PC-3 (cell line): ENCODE measurements around the gene TIAM1. TPM values are rescaled to one million over a fixed set of nuclear protein-coding genes. Genes with fewer than 3 reads are reported as not detected.

Source experiments
- ATAC-seq: fragments of 200-7000 bp; cut with Tn5 transposase; 2 replicates; pipeline ENCODE4 v1.9.1; 2020; ENCODE audit warnings: mild to moderate bottlenecking, moderate library complexity
- BruUV-seq: library from RNA; stranded (reverse); fragments of 400-500 nt; replicated peaks from 2 replicates; lab custom pipeline; 2021; lab: Mats Ljungman, UMichigan
- CTCF ChIA-PET: fragments of 300-600 bp; sonication (Branson Sonifier 250); formaldehyde crosslinking; loops from one replicate; lab custom pipeline; 2022; ENCODE audit warnings: antibody characterized with exemption; lab: Charles Lee
- POLR2A ChIA-PET: fragments of 300-600 bp; sonication (Branson Sonifier 250); formaldehyde crosslinking; loops from one replicate; lab custom pipeline; 2022; ENCODE audit warnings: antibody characterized with exemption; ENCODE audit not compliant: unreplicated experiment; lab: Charles Lee
- DNase-seq: peaks from one replicate; pipeline ENCODE4 v3.0.0-alpha.2; 2015
- H2AFZ ChIP-seq: fragments of 300-600 bp; sonication (generic); 2 replicates; pipeline ENCODE4 v1.6.0; 2016; ENCODE audit warnings: antibody characterized with exemption, low read length
- H3F3A ChIP-seq: fragments of 300-600 bp; sonication (generic); one replicate; pipeline ENCODE4 v1.6.0; 2017; ENCODE audit warnings: antibody characterized with exemption, low read length, control low read depth, mild to moderate bottlenecking; ENCODE audit not compliant: unreplicated experiment
- H3K27ac ChIP-seq: fragments of 300-600 bp; sonication (generic); 2 replicates; pipeline ENCODE4 v1.5.1; 2016; ENCODE audit warnings: mild to moderate bottlenecking, low read length
- H3K27me3 ChIP-seq: fragments of 300-600 bp; sonication (generic); 2 replicates; pipeline ENCODE4 v1.6.1; 2016; ENCODE audit warnings: low read length, mixed read lengths
- H3K36me3 ChIP-seq: fragments of 300-600 bp; sonication (generic); 2 replicates; pipeline ENCODE4 v1.6.1; 2016; ENCODE audit warnings: low read depth, mixed run types, low read length, mixed read lengths
- H3K4me1 ChIP-seq: fragments of 300-600 bp; sonication (generic); 2 replicates; pipeline ENCODE4 v1.5.1; 2016; ENCODE audit warnings: low read length; ENCODE audit not compliant: insufficient read depth
- H3K4me2 ChIP-seq: fragments of 300-600 bp; sonication (generic); 2 replicates; pipeline ENCODE4 v1.6.0; 2016; ENCODE audit warnings: low read length
- H3K4me3 ChIP-seq: fragments of 300-600 bp; sonication (generic); 2 replicates; pipeline ENCODE4 v1.5.1; 2016; ENCODE audit warnings: mild to moderate bottlenecking, low read length, mixed read lengths
- H3K79me2 ChIP-seq: fragments of 300-600 bp; sonication (generic); 2 replicates; pipeline ENCODE4 v1.6.1; 2017; ENCODE audit warnings: low read length, mixed read lengths
- H3K9ac ChIP-seq: fragments of 300-600 bp; sonication (generic); 2 replicates; pipeline ENCODE4 v1.6.0; 2016; ENCODE audit warnings: mild to moderate bottlenecking, low read length
- H3K9me2 ChIP-seq: fragments of 300-600 bp; sonication (generic); replicated peaks from 2 replicates; pipeline ENCODE4 v1.6.1; 2016; ENCODE audit warnings: mixed run types, low read length, mixed read lengths
- H3K9me3 ChIP-seq: fragments of 300-600 bp; sonication (generic); 2 replicates; pipeline ENCODE4 v1.6.1; 2016; ENCODE audit warnings: low read length, mixed read lengths
- H4K20me1 ChIP-seq: fragments of 300-600 bp; sonication (generic); 2 replicates; pipeline ENCODE4 v1.6.1; 2016; ENCODE audit warnings: low read length, mixed read lengths
- EZH2 ChIP-seq: fragments of 300-600 bp; sonication (generic); IDR thresholded peaks from one replicate; pipeline ENCODE4 v1.6.1; 2017; ENCODE audit warnings: antibody characterized with exemption, mild to moderate bottlenecking, low read length; ENCODE audit not compliant: unreplicated experiment
- EZH2phosphoT487 ChIP-seq: fragments of 300-600 bp; sonication (generic); IDR thresholded peaks from 2 replicates; pipeline ENCODE4 v1.6.1; 2018; ENCODE audit warnings: mild to moderate bottlenecking, antibody characterized with exemption, low read length, borderline replicate concordance
- intact Hi-C: fragments of 100-400 bp; cut with micrococcal nuclease; formaldehyde crosslinking; loops from 2 replicates; pipeline ENCODE4 v1.9.0; 2023
- total RNA-seq: library from RNA; depleted of rRNA; stranded (reverse); fragments of >200 nt; gene quantifications from 2 replicates; pipeline ENCODE4 v1.2.3, GENCODE V29; 2014
- TF ChIP-seq, protein P1 (sequence below): fragments of 300-600 bp; sonication (generic); conservative IDR thresholded peaks from 2 replicates; pipeline ENCODE4 v1.5.1; 2017; ENCODE audit warnings: antibody characterized with exemption, low read depth, mild to moderate bottlenecking, low read length

Gene TIAM1
- total RNA-seq, 1 experiment from 2014 or later = 19.1 TPM

DNA sequence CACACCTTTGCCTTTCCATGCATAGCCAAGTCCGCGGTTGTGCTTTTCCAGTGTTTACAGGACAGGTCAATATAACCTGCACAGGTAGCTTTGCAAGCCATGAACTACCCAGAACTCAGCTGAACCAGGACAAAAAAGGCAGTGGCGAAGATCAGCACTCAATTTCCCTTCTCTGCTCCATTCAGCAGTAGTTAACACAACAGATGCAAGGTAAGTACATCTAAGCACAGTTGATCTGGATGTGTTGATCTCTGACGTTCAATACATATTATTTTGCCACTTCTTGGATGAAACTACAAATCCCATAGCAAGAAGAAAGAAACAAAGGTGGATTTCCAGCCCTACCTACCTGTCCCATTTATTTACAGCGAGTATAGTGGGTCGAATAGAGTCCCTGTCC lies 159.2 kb downstream of the TIAM1 start:
- no peak overlapping the region for H3K27ac ChIP-seq

DNA sequence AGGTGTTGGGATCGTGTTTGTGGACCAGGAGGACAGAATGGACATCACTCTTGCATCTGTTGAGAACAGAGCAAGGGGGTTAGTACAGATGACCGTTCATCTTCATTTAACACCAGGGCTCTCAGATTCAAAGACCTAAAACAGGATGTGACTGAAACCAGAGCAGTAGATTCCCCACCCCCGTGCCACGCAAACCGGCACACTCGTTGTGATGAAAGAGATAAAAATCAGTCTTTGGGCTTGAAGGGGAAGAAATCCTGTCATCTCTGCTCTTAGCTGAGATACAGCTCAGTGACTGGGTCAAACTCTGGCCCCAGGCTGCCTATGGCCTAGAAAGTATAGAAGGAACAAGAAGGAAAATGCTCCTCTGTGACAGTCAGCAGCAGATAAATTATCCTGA lies 159.6 kb downstream of the TIAM1 start:
- TF ChIP-seq EZH2phosphoT487 (no peak), EZH2 (no peak)
- TF ChIP-seq, protein P1, sequence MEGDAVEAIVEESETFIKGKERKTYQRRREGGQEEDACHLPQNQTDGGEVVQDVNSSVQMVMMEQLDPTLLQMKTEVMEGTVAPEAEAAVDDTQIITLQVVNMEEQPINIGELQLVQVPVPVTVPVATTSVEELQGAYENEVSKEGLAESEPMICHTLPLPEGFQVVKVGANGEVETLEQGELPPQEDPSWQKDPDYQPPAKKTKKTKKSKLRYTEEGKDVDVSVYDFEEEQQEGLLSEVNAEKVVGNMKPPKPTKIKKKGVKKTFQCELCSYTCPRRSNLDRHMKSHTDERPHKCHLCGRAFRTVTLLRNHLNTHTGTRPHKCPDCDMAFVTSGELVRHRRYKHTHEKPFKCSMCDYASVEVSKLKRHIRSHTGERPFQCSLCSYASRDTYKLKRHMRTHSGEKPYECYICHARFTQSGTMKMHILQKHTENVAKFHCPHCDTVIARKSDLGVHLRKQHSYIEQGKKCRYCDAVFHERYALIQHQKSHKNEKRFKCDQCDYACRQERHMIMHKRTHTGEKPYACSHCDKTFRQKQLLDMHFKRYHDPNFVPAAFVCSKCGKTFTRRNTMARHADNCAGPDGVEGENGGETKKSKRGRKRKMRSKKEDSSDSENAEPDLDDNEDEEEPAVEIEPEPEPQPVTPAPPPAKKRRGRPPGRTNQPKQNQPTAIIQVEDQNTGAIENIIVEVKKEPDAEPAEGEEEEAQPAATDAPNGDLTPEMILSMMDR = no peak
- Histone ChIP-seq H3K4me3 (no peak overlapping the region), H3K4me1 (no peaks in the 10 kb centered on the region), H4K20me1 (no peaks in the 10 kb centered on the region), H3K4me2 (no peak overlapping the region), H3K79me2 (no peaks in the 10 kb centered on the region), H3K27me3 (no peaks in the 10 kb centered on the region), H3K9me3 (no peaks in the 10 kb centered on the region), H3K9ac (no peak overlapping the region), H3K9me2 (no peaks in the 10 kb centered on the region), H2AFZ (no peak overlapping the region), H3K27ac (no peak overlapping the region), H3F3A (no peaks in the 10 kb centered on the region), H3K36me3 (no peaks in the 10 kb centered on the region)
- intact Hi-C loops = no loop called here
- DNase-seq (no peak), ATAC-seq (no peak)
- CTCF ChIA-PET = no interaction called here
- no TSS peak for BruUV-seq
- POLR2A ChIA-PET = no interaction called here

More for the DNA sequence above, 159.2 kb downstream of the TIAM1 start:
- no peak overlapping the region for H3K4me2 ChIP-seq
- H3K9me2 ChIP-seq = no peaks in the 10 kb centered on the region
- H3K36me3 ChIP-seq = no peaks in the 10 kb centered on the region
- CTCF ChIA-PET = no interaction called here
- TF ChIP-seq, protein P1 = no peak
- TF ChIP-seq EZH2 (no peak), EZH2phosphoT487 (no peak)
- H2AFZ ChIP-seq = no peak overlapping the region
- no peak overlapping the region for H3K9ac ChIP-seq
- DNase-seq (no peak), ATAC-seq (no peak)
- no peak overlapping the region for H3K4me3 ChIP-seq
- intact Hi-C loops = no loop called here
- H3F3A ChIP-seq = no peaks in the 10 kb centered on the region
- H3K9me3 ChIP-seq = no peaks in the 10 kb centered on the region
- no peaks in the 10 kb centered on the region for H3K27me3 ChIP-seq
- no TSS peak for BruUV-seq
- H3K4me1 ChIP-seq = no peaks in the 10 kb centered on the region
- no peaks in the 10 kb centered on the region for H4K20me1 ChIP-seq
- no peaks in the 10 kb centered on the region for H3K79me2 ChIP-seq
- POLR2A ChIA-PET = no interaction called here

DNA sequence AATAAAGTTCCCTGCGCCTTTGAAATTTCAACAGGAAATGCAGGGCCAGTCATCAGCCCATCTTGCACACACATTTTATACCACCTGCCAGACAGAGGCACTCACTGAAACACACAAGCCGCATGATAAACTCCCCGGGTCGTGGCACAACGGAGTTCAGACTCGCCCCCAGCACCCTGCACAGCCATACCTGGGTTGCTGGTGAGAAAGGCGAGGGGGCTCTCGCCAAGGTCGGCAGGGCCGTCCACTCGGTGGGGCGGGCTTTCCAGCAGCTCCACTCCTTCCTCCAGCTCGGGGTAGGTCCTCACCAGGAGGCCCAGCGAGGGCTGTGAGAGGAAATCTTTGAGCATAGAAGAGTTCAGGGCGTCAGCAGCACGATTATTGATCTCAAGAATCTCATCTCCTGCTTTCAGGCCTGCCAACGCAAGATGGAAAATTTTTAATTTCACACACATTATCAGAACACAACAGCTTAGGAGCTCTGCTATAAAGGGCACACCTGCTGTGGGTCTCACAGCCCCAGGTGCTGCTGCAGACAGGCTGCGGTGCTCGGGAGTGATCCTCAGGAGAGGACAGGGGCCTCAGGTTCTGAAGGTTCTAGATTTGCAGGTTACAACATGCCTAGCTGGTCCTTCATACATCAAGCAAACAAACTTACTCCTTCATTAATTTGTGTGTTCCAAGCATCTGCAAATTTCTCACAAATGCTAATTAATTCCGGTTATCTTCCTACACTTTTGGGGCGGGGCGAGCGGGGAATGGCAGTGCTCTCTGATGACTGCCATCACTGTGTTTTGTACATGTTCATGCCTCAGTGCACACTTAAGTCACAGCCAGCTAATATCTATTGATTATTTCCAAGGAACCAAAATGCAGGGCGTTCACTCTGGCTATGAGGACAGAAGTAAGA lies 161.6 kb downstream of the TIAM1 start:
- H3K9me2 ChIP-seq = no peaks in the 10 kb centered on the region
- no peak overlapping the region for H3K9ac ChIP-seq
- no peaks in the 10 kb centered on the region for H3K79me2 ChIP-seq
- ChIA-PET CTCF (interaction anchor here (0.5 kb wide), 1 partner anchor 14 kb away, joined by 6 read pairs; no protein-coding TSS in a partner anchor), POLR2A (no interaction called here)
- no peaks in the 10 kb centered on the region for H3K9me3 ChIP-seq
- H4K20me1 ChIP-seq = no peaks in the 10 kb centered on the region
- no peak for DNase-seq
- no peak overlapping the region for H2AFZ ChIP-seq
- H3K4me3 ChIP-seq = no peak overlapping the region
- no peak overlapping the region for H3K4me2 ChIP-seq
- no peaks in the 10 kb centered on the region for H3K4me1 ChIP-seq
- ATAC-seq = no peak
- H3K27me3 ChIP-seq = no peaks in the 10 kb centered on the region
- no peaks in the 10 kb centered on the region for H3K36me3 ChIP-seq
- TF ChIP-seq EZH2 (no peak), EZH2phosphoT487 (no peak)
- intact Hi-C loops = no loop called here
- no TSS peak for BruUV-seq
- H3F3A ChIP-seq = no peaks in the 10 kb centered on the region
- H3K27ac ChIP-seq = no peak overlapping the region
